ENCODE data around the gene YJU2. TPM values are rescaled to one million over a fixed set of nuclear protein-coding genes. Genes with fewer than 3 reads are reported as not detected.
A peak's percentile ranks its signal among the peaks of the same experiment; 100 is the strongest.

The YJU2 gene
- total and polyA plus RNA-seq, 2 of the 13 experiments (the other 11 are each of a cell fraction or from before 2014, with no cell fraction given) = 9.3 to 17.9 TPM

DNA sequence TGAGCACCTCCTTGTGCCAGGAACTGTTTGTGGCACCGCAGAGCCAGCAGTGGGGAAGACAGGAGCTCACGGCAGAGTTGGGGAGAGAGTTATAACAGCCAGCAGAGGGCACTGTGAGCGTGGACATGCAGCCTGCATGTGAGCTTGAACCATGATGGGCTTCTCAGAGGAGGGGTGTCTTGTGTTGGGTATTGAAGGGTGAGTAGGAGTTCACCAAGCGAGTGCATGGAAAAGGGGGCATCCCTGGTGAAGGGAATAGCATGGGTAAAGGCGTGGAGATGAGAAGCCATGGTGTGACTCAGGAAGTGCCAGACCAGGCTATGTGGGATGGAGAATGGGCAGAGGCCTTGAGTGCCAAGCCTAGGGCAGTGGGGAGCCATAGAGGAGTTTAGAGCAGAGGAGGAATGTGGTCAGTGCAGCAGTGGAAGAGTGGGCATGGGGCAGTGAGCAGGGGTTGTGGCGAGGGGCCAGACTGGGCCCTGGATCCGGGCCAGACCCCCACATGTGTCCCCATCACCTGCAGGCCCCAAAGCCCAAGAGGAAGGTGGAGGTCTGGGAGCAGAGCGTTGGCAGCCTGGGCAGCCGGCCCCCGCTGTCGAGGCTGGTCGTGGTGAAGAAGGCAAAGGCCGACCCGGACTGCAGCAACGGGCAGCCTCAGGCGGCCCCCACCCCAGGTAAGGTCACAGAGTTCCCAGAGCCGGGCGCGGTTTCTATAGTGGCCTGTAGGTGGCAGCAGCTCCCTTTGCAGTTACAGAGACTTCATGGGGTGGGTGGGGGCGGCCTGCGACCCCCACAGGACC is 20.4 kb downstream of the YJU2 start (continued):
- TF ChIP-seq, protein P1, sequence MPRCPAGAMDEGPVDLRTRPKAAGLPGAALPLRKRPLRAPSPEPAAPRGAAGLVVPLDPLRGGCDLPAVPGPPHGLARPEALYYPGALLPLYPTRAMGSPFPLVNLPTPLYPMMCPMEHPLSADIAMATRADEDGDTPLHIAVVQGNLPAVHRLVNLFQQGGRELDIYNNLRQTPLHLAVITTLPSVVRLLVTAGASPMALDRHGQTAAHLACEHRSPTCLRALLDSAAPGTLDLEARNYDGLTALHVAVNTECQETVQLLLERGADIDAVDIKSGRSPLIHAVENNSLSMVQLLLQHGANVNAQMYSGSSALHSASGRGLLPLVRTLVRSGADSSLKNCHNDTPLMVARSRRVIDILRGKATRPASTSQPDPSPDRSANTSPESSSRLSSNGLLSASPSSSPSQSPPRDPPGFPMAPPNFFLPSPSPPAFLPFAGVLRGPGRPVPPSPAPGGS (CRISPR knock-in tag; IDR thresholded peaks at IDR 0.05) = peak; percentile 35; the same call in 1 of the 2 replicates
- no peak for TF ChIP-seq FOSL2 (CRISPR knock-in tag; IDR thresholded peaks at IDR 0.05)
- TF ChIP-seq, protein P2, sequence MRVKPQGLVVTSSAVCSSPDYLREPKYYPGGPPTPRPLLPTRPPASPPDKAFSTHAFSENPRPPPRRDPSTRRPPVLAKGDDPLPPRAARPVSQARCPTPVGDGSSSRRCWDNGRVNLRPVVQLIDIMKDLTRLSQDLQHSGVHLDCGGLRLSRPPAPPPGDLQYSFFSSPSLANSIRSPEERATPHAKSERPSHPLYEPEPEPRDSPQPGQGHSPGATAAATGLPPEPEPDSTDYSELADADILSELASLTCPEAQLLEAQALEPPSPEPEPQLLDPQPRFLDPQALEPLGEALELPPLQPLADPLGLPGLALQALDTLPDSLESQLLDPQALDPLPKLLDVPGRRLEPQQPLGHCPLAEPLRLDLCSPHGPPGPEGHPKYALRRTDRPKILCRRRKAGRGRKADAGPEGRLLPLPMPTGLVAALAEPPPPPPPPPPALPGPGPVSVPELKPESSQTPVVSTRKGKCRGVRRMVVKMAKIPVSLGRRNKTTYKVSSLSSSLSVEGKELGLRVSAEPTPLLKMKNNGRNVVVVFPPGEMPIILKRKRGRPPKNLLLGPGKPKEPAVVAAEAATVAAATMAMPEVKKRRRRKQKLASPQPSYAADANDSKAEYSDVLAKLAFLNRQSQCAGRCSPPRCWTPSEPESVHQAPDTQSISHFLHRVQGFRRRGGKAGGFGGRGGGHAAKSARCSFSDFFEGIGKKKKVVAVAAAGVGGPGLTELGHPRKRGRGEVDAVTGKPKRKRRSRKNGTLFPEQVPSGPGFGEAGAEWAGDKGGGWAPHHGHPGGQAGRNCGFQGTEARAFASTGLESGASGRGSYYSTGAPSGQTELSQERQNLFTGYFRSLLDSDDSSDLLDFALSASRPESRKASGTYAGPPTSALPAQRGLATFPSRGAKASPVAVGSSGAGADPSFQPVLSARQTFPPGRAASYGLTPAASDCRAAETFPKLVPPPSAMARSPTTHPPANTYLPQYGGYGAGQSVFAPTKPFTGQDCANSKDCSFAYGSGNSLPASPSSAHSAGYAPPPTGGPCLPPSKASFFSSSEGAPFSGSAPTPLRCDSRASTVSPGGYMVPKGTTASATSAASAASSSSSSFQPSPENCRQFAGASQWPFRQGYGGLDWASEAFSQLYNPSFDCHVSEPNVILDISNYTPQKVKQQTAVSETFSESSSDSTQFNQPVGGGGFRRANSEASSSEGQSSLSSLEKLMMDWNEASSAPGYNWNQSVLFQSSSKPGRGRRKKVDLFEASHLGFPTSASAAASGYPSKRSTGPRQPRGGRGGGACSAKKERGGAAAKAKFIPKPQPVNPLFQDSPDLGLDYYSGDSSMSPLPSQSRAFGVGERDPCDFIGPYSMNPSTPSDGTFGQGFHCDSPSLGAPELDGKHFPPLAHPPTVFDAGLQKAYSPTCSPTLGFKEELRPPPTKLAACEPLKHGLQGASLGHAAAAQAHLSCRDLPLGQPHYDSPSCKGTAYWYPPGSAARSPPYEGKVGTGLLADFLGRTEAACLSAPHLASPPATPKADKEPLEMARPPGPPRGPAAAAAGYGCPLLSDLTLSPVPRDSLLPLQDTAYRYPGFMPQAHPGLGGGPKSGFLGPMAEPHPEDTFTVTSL (CRISPR knock-in tag; IDR thresholded peaks at IDR 0.05; ENCODE audit: borderline replicate concordance) = no peak
- peak; percentile 47; the same call in 1 of the 2 replicates for TF ChIP-seq RBFOX2 (IDR thresholded peaks at IDR 0.05; ENCODE audit: low read depth, low read length)
- TF ChIP-seq ZNF678 (CRISPR knock-in tag; IDR thresholded peaks at IDR 0.05) = no peak; the same call in 1 of the 2 replicates
- peak; percentile 38; the same call in 1 of the 2 replicates for TF ChIP-seq ZMYM3 (CRISPR knock-in tag; IDR thresholded peaks at IDR 0.05)
- no peak for TF ChIP-seq EP300 (IDR thresholded peaks at IDR 0.05; ENCODE audit: low read depth in 2 of 2, low read length in 2 of 2)
- TF ChIP-seq EP300 (CRISPR knock-in tag; IDR thresholded peaks at IDR 0.05; ENCODE audit: borderline replicate concordance) = no peak
- TF ChIP-seq PAWR (CRISPR knock-in tag; IDR thresholded peaks at IDR 0.05; ENCODE audit: borderline replicate concordance) = no peak
- no peak for TF ChIP-seq MXD4 (CRISPR knock-in tag; IDR thresholded peaks at IDR 0.05)
- TF ChIP-seq ZNF44 (CRISPR knock-in tag; IDR thresholded peaks at IDR 0.05) = no peak
- 0 out of 4 replicates have a peak, but pooled peaks of 1 of the 2 experiments have one; percentile 13 for TF ChIP-seq NR2F1 (CRISPR knock-in tag; IDR thresholded peaks at IDR 0.05)
- TF ChIP-seq RNF2 (conservative IDR thresholded peaks at IDR 0.05; ENCODE audit: low read depth) = no peak
- TF ChIP-seq, protein P3, sequence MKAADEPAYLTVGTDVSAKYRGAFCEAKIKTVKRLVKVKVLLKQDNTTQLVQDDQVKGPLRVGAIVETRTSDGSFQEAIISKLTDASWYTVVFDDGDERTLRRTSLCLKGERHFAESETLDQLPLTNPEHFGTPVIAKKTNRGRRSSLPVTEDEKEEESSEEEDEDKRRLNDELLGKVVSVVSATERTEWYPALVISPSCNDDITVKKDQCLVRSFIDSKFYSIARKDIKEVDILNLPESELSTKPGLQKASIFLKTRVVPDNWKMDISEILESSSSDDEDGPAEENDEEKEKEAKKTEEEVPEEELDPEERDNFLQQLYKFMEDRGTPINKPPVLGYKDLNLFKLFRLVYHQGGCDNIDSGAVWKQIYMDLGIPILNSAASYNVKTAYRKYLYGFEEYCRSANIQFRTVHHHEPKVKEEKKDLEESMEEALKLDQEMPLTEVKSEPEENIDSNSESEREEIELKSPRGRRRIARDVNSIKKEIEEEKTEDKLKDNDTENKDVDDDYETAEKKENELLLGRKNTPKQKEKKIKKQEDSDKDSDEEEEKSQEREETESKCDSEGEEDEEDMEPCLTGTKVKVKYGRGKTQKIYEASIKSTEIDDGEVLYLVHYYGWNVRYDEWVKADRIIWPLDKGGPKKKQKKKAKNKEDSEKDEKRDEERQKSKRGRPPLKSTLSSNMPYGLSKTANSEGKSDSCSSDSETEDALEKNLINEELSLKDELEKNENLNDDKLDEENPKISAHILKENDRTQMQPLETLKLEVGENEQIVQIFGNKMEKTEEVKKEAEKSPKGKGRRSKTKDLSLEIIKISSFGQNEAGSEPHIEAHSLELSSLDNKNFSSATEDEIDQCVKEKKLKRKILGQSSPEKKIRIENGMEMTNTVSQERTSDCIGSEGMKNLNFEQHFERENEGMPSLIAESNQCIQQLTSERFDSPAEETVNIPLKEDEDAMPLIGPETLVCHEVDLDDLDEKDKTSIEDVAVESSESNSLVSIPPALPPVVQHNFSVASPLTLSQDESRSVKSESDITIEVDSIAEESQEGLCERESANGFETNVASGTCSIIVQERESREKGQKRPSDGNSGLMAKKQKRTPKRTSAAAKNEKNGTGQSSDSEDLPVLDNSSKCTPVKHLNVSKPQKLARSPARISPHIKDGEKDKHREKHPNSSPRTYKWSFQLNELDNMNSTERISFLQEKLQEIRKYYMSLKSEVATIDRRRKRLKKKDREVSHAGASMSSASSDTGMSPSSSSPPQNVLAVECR (CRISPR knock-in tag; IDR thresholded peaks at IDR 0.05; ENCODE audit: borderline replicate concordance) = peak; percentile 20; the same call in 1 of the 2 replicates
- no peak for TF ChIP-seq ZNF343 (CRISPR knock-in tag; IDR thresholded peaks at IDR 0.05)
- no peak for TF ChIP-seq SNAI1 (CRISPR knock-in tag; IDR thresholded peaks at IDR 0.05; ENCODE audit: borderline replicate concordance)
- TF ChIP-seq ZNF589 (CRISPR knock-in tag; conservative IDR thresholded peaks at IDR 0.05) = no peak
